NB4 (cell line): ENCODE results near the gene CYSRT1.

Experiments
- POLR2A ChIP-seq: IDR thresholded peaks from 2 replicates; pipeline ENCODE4 v1.6.1; 2011; ENCODE audit warnings: mild to moderate bottlenecking; ENCODE audit not compliant: insufficient read length; ENCODE audit errors: extremely low read depth
- TF ChIP-seq, protein P1 (sequence below): IDR thresholded peaks from one replicate; pipeline ENCODE4 v1.5.1; 2012; ENCODE audit warnings: low read depth, low read length

DNA sequence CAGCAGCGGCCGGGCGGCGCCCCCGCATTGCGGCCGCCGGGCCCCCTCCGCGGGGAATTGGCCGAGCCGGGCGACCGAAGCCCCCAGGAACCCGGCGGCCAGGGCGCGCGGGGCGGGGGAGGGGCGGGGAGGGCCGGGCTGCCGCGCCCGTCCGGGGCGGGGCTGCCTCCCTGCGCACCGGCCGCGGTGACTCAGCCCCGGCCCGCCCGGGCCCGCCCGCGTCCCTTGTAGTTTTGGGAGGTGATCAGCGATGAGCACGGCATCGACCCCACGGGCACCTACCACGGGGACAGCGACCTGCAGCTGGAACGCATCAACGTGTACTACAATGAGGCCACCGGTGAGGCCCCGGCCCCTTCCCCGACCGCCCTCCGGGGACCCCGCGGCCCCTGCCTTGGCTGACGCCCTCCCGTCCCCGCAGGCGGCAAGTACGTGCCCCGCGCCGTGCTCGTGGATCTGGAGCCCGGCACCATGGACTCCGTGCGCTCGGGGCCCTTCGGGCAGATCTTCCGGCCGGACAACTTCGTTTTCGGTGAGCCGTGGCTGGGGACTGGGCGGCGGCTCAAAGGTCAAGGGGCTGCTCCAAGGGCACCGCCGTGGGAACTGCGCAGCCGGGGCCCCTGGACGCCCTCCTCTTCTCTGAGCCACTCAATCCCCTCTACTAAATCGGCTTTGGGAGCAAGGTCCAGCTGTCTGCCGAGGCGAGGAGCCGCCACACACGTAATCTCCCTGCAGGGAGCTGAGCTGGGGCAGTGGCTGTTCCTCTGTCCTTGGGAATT is 16.7 kb downstream of the CYSRT1 start:
- TF ChIP-seq, protein P1, sequence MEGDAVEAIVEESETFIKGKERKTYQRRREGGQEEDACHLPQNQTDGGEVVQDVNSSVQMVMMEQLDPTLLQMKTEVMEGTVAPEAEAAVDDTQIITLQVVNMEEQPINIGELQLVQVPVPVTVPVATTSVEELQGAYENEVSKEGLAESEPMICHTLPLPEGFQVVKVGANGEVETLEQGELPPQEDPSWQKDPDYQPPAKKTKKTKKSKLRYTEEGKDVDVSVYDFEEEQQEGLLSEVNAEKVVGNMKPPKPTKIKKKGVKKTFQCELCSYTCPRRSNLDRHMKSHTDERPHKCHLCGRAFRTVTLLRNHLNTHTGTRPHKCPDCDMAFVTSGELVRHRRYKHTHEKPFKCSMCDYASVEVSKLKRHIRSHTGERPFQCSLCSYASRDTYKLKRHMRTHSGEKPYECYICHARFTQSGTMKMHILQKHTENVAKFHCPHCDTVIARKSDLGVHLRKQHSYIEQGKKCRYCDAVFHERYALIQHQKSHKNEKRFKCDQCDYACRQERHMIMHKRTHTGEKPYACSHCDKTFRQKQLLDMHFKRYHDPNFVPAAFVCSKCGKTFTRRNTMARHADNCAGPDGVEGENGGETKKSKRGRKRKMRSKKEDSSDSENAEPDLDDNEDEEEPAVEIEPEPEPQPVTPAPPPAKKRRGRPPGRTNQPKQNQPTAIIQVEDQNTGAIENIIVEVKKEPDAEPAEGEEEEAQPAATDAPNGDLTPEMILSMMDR: no peak
- no peak for TF ChIP-seq POLR2A
